Measurements from ENCODE around the gene ESR1. TPM values are rescaled to one million over a fixed set of nuclear protein-coding genes. Genes with fewer than 3 reads are reported as not detected.

ESR1 gene
- total RNA-seq, 1 experiment from 2014 or later = not detected

- no peak overlapping the region for H3K27ac Mint-ChIP-seq (ENCODE audit: unreplicated experiment)
- no TSS peak for BruUV-seq (replicated peaks)
- H3K4me3 Mint-ChIP-seq (ENCODE audit: unreplicated experiment) = no peak overlapping the region
- Histone ChIP-seq H3K9me3 (no peaks in the 10 kb centered on the region), H3K4me3 (ENCODE audit: low read depth, low read length) (no peak overlapping the region), H3K36me3 (ENCODE audit: control insufficient read depth, insufficient read depth, low read length) (no peaks in the 10 kb centered on the region), H3K27me3 (replicated peaks; ENCODE audit: control insufficient read depth, insufficient read depth, low read length) (no peaks in the 10 kb centered on the region), H3K4me1 (no peaks in the 10 kb centered on the region)
- POLR2A ChIA-PET = no interaction called here
- intact Hi-C loops (cut with micrococcal nuclease; ENCODE audit: unreplicated experiment) = no loop called here
- CTCF ChIA-PET = no interaction called here
- H3K4me1 Mint-ChIP-seq (ENCODE audit: low read depth, unreplicated experiment) = no peaks in the 10 kb centered on the region
- DNase-seq = no peak
- no peak for TF ChIP-seq CTCF (IDR thresholded peaks at IDR 0.05; ENCODE audit: insufficient read depth in 1 of 2, low read depth in 1 of 2, low read length in 1 of 2, severe bottlenecking in 1 of 2, unreplicated experiment in 1 of 2)
- H3K36me3 Mint-ChIP-seq (ENCODE audit: insufficient read depth, unreplicated experiment) = no peaks in the 10 kb centered on the region
- H3K9me3 Mint-ChIP-seq (ENCODE audit: unreplicated experiment) = no peaks in the 10 kb centered on the region
- H3K27me3 Mint-ChIP-seq (ENCODE audit: insufficient read depth, unreplicated experiment) = peaks cover 9% of the 10 kb centered on the region
Measured at GRCh38 chr6:151805286-151805840, 2.1 kb upstream of the ESR1 start.

GRCh38 chr6:151806757-151807512 is 547 bp upstream of the ESR1 start:
- Mint-ChIP-seq H3K27ac (ENCODE audit: unreplicated experiment) (no peak overlapping the region), H3K36me3 (ENCODE audit: insufficient read depth, unreplicated experiment) (no peaks in the 10 kb centered on the region), H3K4me1 (ENCODE audit: low read depth, unreplicated experiment) (no peaks in the 10 kb centered on the region), H3K9me3 (ENCODE audit: unreplicated experiment) (no peaks in the 10 kb centered on the region), H3K4me3 (ENCODE audit: unreplicated experiment) (no peak overlapping the region), H3K27me3 (ENCODE audit: insufficient read depth, unreplicated experiment) (peaks cover 15% of the 10 kb centered on the region)
- intact Hi-C loops (cut with micrococcal nuclease; ENCODE audit: unreplicated experiment) = no loop called here
- POLR2A ChIA-PET = no interaction called here
- no peak for DNase-seq
- H3K9me3 ChIP-seq = no peaks in the 10 kb centered on the region
- no peaks in the 10 kb centered on the region for H3K27me3 ChIP-seq (replicated peaks; ENCODE audit: control insufficient read depth, insufficient read depth, low read length)
- CTCF ChIA-PET = no interaction called here
- H3K4me1 ChIP-seq = no peaks in the 10 kb centered on the region
- no peak overlapping the region for H3K4me3 ChIP-seq (ENCODE audit: low read depth, low read length)
- H3K36me3 ChIP-seq (ENCODE audit: control insufficient read depth, insufficient read depth, low read length) = no peaks in the 10 kb centered on the region
- TF ChIP-seq CTCF (IDR thresholded peaks at IDR 0.05; ENCODE audit: insufficient read depth in 1 of 2, low read depth in 1 of 2, low read length in 1 of 2, severe bottlenecking in 1 of 2, unreplicated experiment in 1 of 2) = no peak
- BruUV-seq (replicated peaks) = no TSS peak

DNA sequence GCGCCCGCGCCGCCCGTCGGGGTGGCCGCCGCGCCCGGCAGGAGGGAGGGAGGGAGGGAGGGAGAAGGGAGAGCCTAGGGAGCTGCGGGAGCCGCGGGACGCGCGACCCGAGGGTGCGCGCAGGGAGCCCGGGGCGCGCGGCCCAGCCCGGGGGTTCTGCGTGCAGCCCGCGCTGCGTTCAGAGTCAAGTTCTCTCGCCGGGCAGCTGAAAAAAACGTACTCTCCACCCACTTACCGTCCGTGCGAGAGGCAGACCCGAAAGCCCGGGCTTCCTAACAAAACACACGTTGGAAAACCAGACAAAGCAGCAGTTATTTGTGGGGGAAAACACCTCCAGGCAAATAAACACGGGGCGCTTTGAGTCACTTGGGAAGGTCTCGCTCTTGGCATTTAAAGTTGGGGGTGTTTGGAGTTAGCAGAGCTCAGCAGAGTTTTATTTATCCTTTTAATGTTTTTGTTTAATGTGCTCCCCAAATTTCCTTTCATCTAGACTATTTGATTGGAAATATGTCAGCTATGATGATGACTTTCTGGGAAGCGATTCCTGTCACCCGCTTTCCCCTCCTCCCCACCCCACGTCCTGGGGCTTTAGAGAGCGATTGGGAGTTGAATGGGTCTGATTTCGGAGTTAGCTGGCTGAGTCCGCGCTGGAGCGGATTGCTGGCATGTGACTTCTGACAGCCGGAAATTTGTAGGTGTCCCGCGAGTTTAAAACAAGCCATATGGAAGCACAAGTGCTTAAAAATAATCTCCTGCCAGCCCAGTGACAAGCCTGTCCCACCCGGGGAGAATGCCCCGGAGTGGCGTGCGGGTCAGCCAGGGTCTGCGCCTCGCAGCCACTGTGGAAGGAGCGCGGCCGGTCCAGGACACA is 1.1 kb downstream of the ESR1 start:
- no peaks in the 10 kb centered on the region for H3K4me1 ChIP-seq
- no peaks in the 10 kb centered on the region for H3K9me3 ChIP-seq
- H3K4me3 ChIP-seq (ENCODE audit: low read depth, low read length) = no peak overlapping the region
- POLR2A ChIA-PET = no interaction called here
- Mint-ChIP-seq H3K4me1 (ENCODE audit: low read depth, unreplicated experiment) (no peaks in the 10 kb centered on the region), H3K36me3 (ENCODE audit: insufficient read depth, unreplicated experiment) (no peaks in the 10 kb centered on the region), H3K27ac (ENCODE audit: unreplicated experiment) (no peak overlapping the region), H3K4me3 (ENCODE audit: unreplicated experiment) (no peak overlapping the region), H3K27me3 (ENCODE audit: insufficient read depth, unreplicated experiment) (peaks cover 15% of the 10 kb centered on the region), H3K9me3 (ENCODE audit: unreplicated experiment) (no peaks in the 10 kb centered on the region)
- no peak for TF ChIP-seq CTCF (IDR thresholded peaks at IDR 0.05; ENCODE audit: insufficient read depth in 1 of 2, low read depth in 1 of 2, low read length in 1 of 2, severe bottlenecking in 1 of 2, unreplicated experiment in 1 of 2)
- no peaks in the 10 kb centered on the region for H3K27me3 ChIP-seq (replicated peaks; ENCODE audit: control insufficient read depth, insufficient read depth, low read length)
- CTCF ChIA-PET = no interaction called here
- no TSS peak for BruUV-seq (replicated peaks)
- intact Hi-C loops (cut with micrococcal nuclease; ENCODE audit: unreplicated experiment) = no loop called here
- no peaks in the 10 kb centered on the region for H3K36me3 ChIP-seq (ENCODE audit: control insufficient read depth, insufficient read depth, low read length)
- no peak for DNase-seq

Data from Caco-2 (cell line).